Bronchial epithelial cell (primary cell): ENCODE results near the gene GRK1. TPM values are rescaled to one million over a fixed set of nuclear protein-coding genes. Genes with fewer than 3 reads are reported as not detected.

ENCODE experiments used
- DNase-seq: peaks from one replicate; pipeline ENCODE4 v3.0.0-alpha.2; 2010; ENCODE audit warnings: low read depth
- FAIRE-seq: peaks from 2 replicates; lab custom pipeline; 2011; peaks lifted over from hg19 to GRCh38; lab: Jason Lieb, UNC
- H3K27me3 ChIP-seq: 2 replicates; pipeline ENCODE4 v1.5.1; 2011; ENCODE audit warnings: low read length; ENCODE audit not compliant: control insufficient read depth, insufficient read depth
- H3K36me3 ChIP-seq: 2 replicates; pipeline ENCODE4 v1.5.1; 2011; ENCODE audit warnings: low read length; ENCODE audit not compliant: control insufficient read depth, insufficient read depth
- H3K4me3 ChIP-seq: 2 replicates; pipeline ENCODE4 v1.5.1; 2011; ENCODE audit warnings: mild to moderate bottlenecking, low read depth, low read length, control low read depth
- CTCF ChIP-seq: IDR thresholded peaks from 2 replicates; pipeline ENCODE4 v1.5.1; 2011; ENCODE audit warnings: mild to moderate bottlenecking, moderate library complexity, low read length, control low read depth, inconsistent platforms; ENCODE audit not compliant: insufficient read depth, severe bottlenecking
- total RNA-seq: library from RNA; depleted of rRNA; stranded (reverse); fragments of >200 nt; gene quantifications from 2 replicates; pipeline ENCODE4 v1.2.1, GENCODE V29; 2014

The GRK1 gene
- total RNA-seq, 1 donor from 2014 or later: not detected

- Histone ChIP-seq H3K27me3 (peaks cover 2% of the 10 kb centered on the region), H3K36me3 (no peaks in the 10 kb centered on the region), H3K4me3 (no peak overlapping the region)
- no peak for TF ChIP-seq CTCF
- no peak for DNase-seq
- FAIRE-seq: no peak
Observed at GRCh38 chr13:113653264-113654174, 13.5 kb upstream of the GRK1 start.

GRCh38 chr13:113654175-113654560 is 12.9 kb upstream of the GRK1 start:
- H3K4me3 ChIP-seq: no peak overlapping the region
- H3K27me3 ChIP-seq: peaks cover 2% of the 10 kb centered on the region
- no peak for TF ChIP-seq CTCF
- H3K36me3 ChIP-seq: no peaks in the 10 kb centered on the region
- FAIRE-seq: no peak
- DNase-seq: no peak

- Histone ChIP-seq H3K27me3 (peaks cover 2% of the 10 kb centered on the region), H3K4me3 (no peak overlapping the region), H3K36me3 (no peaks in the 10 kb centered on the region)
- no peak for DNase-seq
- TF ChIP-seq CTCF: no peak
- FAIRE-seq: no peak
Observed at GRCh38 chr13:113654591-113655345, 12.3 kb upstream of the GRK1 start.

- no peak for FAIRE-seq
- no peaks in the 10 kb centered on the region for H3K36me3 ChIP-seq
- no peak overlapping the region for H3K4me3 ChIP-seq
- no peak for DNase-seq
- H3K27me3 ChIP-seq: peaks cover 2% of the 10 kb centered on the region
- TF ChIP-seq CTCF: no peak
Observed at GRCh38 chr13:113655346-113656002, 11.5 kb upstream of the GRK1 start.

- DNase-seq (no peak), FAIRE-seq (no peak)
- no peak for TF ChIP-seq CTCF
- Histone ChIP-seq H3K27me3 (peaks cover 2% of the 10 kb centered on the region), H3K4me3 (no peak overlapping the region), H3K36me3 (no peaks in the 10 kb centered on the region)
Observed at GRCh38 chr13:113656003-113656588, 10.9 kb upstream of the GRK1 start.
